MM.1S (cell line): ENCODE data around the gene LDLRAD3.

Source experiments
- DNase-seq: peaks from one replicate; pipeline ENCODE4 v3.0.0-alpha.2; 2015
- H2AFZ ChIP-seq: fragments of 300-600 bp; sonication (generic); 2 replicates; pipeline ENCODE4 v1.6.0; 2016; ENCODE audit warnings: antibody characterized with exemption, low read length
- H3F3A ChIP-seq: fragments of 300-600 bp; sonication (generic); 2 replicates; pipeline ENCODE4 v1.6.1; 2016; ENCODE audit warnings: mild to moderate bottlenecking, antibody characterized with exemption, low read length, moderate library complexity, mixed read lengths; ENCODE audit not compliant: insufficient read depth
- H3K27ac ChIP-seq: fragments of 300-600 bp; sonication (generic); 2 replicates; pipeline ENCODE4 v1.5.1; 2016; ENCODE audit warnings: mild to moderate bottlenecking, low read length
- H3K27me3 ChIP-seq: fragments of 300-600 bp; sonication (generic); replicated peaks from 2 replicates; pipeline ENCODE4 v1.6.0; 2016; ENCODE audit warnings: low read length; ENCODE audit not compliant: insufficient read depth
- H3K36me3 ChIP-seq: fragments of 300-600 bp; sonication (generic); replicated peaks from 2 replicates; pipeline ENCODE4 v1.6.1; 2016; ENCODE audit warnings: mild to moderate bottlenecking, low read length, mixed read lengths; ENCODE audit not compliant: insufficient read depth
- H3K4me1 ChIP-seq: fragments of 300-600 bp; sonication (generic); 2 replicates; pipeline ENCODE4 v1.6.1; 2016; ENCODE audit warnings: low read length, mixed read lengths
- H3K4me2 ChIP-seq: fragments of 300-600 bp; sonication (generic); 2 replicates; pipeline ENCODE4 v1.6.0; 2016; ENCODE audit warnings: low read depth, low read length
- H3K4me3 ChIP-seq: fragments of 300-600 bp; sonication (generic); 2 replicates; pipeline ENCODE4 v1.5.1; 2016; ENCODE audit warnings: low read length, mixed read lengths
- H3K79me2 ChIP-seq: fragments of 300-600 bp; sonication (generic); 2 replicates; pipeline ENCODE4 v1.6.1; 2016; ENCODE audit warnings: mixed run types, low read length, mixed read lengths
- H3K9ac ChIP-seq: fragments of 300-600 bp; sonication (generic); 2 replicates; pipeline ENCODE4 v1.6.1; 2016; ENCODE audit warnings: low read length, mixed read lengths
- H3K9me2 ChIP-seq: fragments of 300-600 bp; sonication (generic); replicated peaks from 2 replicates; pipeline ENCODE4 v1.6.1; 2016; ENCODE audit warnings: mild to moderate bottlenecking, low read length, mixed read lengths; ENCODE audit not compliant: insufficient read depth
- H3K9me3 ChIP-seq: fragments of 300-600 bp; sonication (generic); replicated peaks from 2 replicates; pipeline ENCODE4 v1.6.1; 2016; ENCODE audit warnings: mild to moderate bottlenecking, low read length, mixed read lengths; ENCODE audit not compliant: insufficient read depth
- H4K20me1 ChIP-seq: fragments of 300-600 bp; sonication (generic); 2 replicates; pipeline ENCODE4 v1.6.1; 2016; ENCODE audit warnings: mild to moderate bottlenecking, low read length, moderate library complexity, mixed read lengths; ENCODE audit not compliant: insufficient read depth
- CTCF ChIP-seq: fragments of 300-600 bp; sonication (generic); IDR thresholded peaks from 2 replicates; pipeline ENCODE4 v1.5.1; 2016; ENCODE audit warnings: antibody characterized with exemption, low read length, mixed read lengths
- EZH2 ChIP-seq: fragments of 300-600 bp; sonication (generic); optimal IDR thresholded peaks from 2 replicates; pipeline ENCODE3; 2017; ENCODE audit warnings: low read depth, mild to moderate bottlenecking, antibody characterized with exemption, low read length, mixed read lengths
- EZH2phosphoT487 ChIP-seq: fragments of 300-600 bp; sonication (generic); IDR thresholded peaks from 2 replicates; pipeline ENCODE4 v1.6.1; 2018; ENCODE audit warnings: antibody characterized with exemption, low read length

LDLRAD3 gene

GRCh38 chr11:35978183-35978582 is 34.3 kb downstream of the LDLRAD3 start:
- DNase-seq: no peak
- TF ChIP-seq EZH2phosphoT487: no peak
- no peak for TF ChIP-seq EZH2
- TF ChIP-seq CTCF: no peak

DNA sequence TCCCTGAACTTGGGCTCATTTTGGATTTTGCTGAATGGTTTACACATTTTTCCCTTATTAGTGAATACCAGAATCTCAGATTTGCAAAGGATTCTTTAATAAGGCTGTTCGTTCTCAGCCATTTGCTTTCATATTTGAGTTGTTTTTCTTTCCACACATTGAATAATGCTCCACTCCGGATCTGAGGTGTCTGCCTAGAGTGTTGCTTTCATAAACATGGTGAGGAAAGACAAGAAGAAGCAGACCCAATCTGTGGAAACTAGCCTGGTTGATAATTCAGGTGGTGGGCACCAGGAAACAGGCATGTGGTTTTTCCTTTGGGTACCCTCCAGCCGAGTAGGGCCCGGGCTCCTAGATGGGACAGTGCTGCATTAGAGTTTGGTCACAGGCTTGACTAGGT is 35.0 kb downstream of the LDLRAD3 start:
- H3F3A ChIP-seq: no peaks in the 10 kb centered on the region
- no peak overlapping the region for H2AFZ ChIP-seq
- no peak overlapping the region for H3K4me3 ChIP-seq
- H3K27me3 ChIP-seq: no peaks in the 10 kb centered on the region
- no peak overlapping the region for H3K4me2 ChIP-seq
- no peaks in the 10 kb centered on the region for H3K4me1 ChIP-seq
- no peak overlapping the region for H3K27ac ChIP-seq
- no peaks in the 10 kb centered on the region for H3K36me3 ChIP-seq
- no peak for DNase-seq
- H3K9me2 ChIP-seq: no peaks in the 10 kb centered on the region
- no peak overlapping the region for H3K9ac ChIP-seq
- no peaks in the 10 kb centered on the region for H3K9me3 ChIP-seq
- TF ChIP-seq EZH2 (no peak), CTCF (no peak), EZH2phosphoT487 (no peak)
- H4K20me1 ChIP-seq: no peaks in the 10 kb centered on the region
- H3K79me2 ChIP-seq: no peaks in the 10 kb centered on the region

More at GRCh38 chr11:35978183-35978582, 34.3 kb downstream of the LDLRAD3 start:
- Histone ChIP-seq H3F3A (no peaks in the 10 kb centered on the region), H3K9me3 (no peaks in the 10 kb centered on the region), H3K4me1 (no peaks in the 10 kb centered on the region), H3K4me2 (no peak overlapping the region), H3K36me3 (no peaks in the 10 kb centered on the region), H3K9ac (no peak overlapping the region), H2AFZ (no peak overlapping the region), H3K4me3 (no peak overlapping the region), H3K27ac (no peak overlapping the region), H3K27me3 (no peaks in the 10 kb centered on the region), H4K20me1 (no peaks in the 10 kb centered on the region), H3K9me2 (no peaks in the 10 kb centered on the region), H3K79me2 (no peaks in the 10 kb centered on the region)

DNA sequence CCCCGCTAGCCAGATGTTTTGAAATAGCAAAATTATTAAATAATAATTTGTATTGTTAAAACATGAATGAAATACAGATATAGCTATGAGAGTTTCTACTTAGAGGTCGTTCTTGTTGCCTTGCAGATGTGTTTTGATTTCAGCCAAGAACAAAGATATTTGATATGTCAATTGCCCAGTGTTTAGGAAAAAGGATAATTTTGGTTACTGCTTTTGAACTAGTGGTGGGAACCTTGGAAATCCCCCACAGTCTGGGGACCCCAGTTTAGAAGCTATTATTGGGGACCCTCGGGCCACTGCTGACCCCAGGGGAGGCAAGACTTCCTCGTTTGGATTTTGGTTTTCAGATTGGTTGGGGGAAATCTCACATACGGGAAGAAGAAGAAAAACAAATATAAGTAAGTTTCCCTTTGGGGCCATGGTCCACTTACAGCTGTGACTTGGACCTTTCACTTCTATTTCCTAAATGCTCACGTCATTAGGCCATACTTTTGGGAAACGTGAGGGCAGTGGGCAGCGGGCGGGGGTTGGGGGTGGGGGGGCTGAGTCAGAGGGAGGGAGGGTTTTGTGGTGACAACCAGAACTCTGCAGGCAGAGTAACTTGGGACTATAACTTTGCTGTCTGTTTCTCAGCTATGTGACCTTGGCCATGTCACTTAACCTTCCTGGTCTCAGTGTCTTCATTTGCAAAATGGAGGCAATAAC is 37.0 kb downstream of the LDLRAD3 start:
- no peaks in the 10 kb centered on the region for H3K4me1 ChIP-seq
- no peak overlapping the region for H3K4me2 ChIP-seq
- no peak for DNase-seq
- H3K9me3 ChIP-seq: no peaks in the 10 kb centered on the region
- H3K79me2 ChIP-seq: no peaks in the 10 kb centered on the region
- no peak overlapping the region for H3K4me3 ChIP-seq
- no peak overlapping the region for H2AFZ ChIP-seq
- H3K9ac ChIP-seq: no peak overlapping the region
- H4K20me1 ChIP-seq: no peaks in the 10 kb centered on the region
- no peaks in the 10 kb centered on the region for H3K36me3 ChIP-seq
- TF ChIP-seq EZH2: no peak
- no peak for TF ChIP-seq EZH2phosphoT487
- no peaks in the 10 kb centered on the region for H3F3A ChIP-seq
- no peak overlapping the region for H3K27ac ChIP-seq
- H3K9me2 ChIP-seq: no peaks in the 10 kb centered on the region
- no peaks in the 10 kb centered on the region for H3K27me3 ChIP-seq

- Histone ChIP-seq H3K4me2 (no peak overlapping the region), H2AFZ (no peak overlapping the region), H3K79me2 (no peaks in the 10 kb centered on the region), H3K36me3 (no peaks in the 10 kb centered on the region), H3K4me1 (no peaks in the 10 kb centered on the region), H3K9me3 (no peaks in the 10 kb centered on the region), H3K9me2 (no peaks in the 10 kb centered on the region), H3K27ac (no peak overlapping the region), H3F3A (no peaks in the 10 kb centered on the region), H3K27me3 (no peaks in the 10 kb centered on the region), H3K4me3 (no peak overlapping the region), H3K9ac (no peak overlapping the region), H4K20me1 (no peaks in the 10 kb centered on the region)
- no peak for TF ChIP-seq CTCF
- DNase-seq: no peak
Measured at GRCh38 chr11:35981581-35981980, 37.7 kb downstream of the LDLRAD3 start.
